ENCODE measurements around the gene NIPAL3.
A peak's percentile ranks its signal among the peaks of the same experiment; 100 is the strongest.
"Not testable (repeated sequence)": the region's sequence is repeated elsewhere in the genome, so short reads cannot be mapped to it uniquely, and the experiment has no call there.

NIPAL3 gene

DNA sequence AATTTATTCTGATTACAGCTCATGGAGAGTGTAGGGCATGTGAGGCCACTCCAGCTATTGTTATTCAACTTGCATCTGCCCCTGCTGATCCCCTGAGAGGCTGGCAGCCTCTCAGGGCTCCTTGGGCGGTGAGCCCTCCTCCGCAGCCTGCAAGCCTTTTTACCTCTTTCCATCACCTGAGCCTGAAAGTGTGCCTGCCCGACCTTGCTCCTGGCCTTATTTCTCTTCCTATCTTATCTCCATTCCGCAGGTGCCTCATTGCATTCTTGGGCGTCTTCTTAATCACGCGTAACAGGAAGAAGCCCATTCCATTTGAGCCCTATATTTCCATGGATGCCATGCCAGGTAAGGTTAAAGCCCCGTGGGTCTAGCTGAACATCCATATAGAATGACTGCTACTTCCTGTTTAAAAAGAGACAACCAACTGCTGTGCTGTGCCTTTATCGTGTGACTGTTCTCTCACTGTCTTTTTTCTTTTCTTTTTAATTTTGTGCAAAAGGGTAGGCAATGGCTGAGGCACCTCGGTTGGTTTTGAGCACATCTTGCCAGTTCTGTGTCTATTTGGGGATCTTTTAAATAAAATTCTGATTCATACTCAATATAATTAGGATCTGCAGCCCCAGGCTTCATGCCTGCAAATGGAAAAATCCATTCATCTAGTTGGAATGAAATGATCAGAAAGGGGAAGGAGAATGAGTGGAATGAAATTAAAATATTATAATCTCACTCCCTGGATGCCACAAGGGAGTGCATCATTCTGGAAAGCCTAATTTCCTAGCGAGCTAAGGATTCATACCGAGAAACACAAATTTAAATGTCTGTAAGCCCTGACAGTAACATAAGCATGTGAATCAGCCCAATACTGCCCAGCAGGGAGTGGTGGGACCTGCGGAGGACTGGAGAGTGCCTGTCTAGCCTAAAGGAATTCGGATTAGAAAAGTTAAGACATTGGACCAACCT, 48.5 kb downstream of the NIPAL3 start:
- DNase-seq = peak; percentile 83

DNA sequence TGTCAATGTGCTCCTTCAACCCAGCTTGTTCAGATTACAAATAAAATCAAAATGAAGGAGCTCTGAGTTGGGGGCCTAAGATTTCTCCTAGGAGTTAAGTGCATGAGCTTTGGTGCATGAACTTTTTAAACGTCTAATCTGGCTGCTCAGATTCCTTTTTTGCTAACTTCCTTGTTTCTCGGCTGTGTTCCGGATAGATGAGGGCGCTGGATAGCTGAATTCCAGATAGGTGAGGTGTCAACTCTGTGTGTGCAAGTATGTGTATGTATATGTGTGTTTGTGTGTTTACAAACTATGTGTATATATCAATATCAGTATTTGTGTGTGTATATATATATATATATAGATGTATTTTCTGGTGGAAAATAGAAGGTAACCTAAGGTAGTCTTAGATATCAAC, 49.5 kb downstream of the NIPAL3 start:
- no peak for DNase-seq

DNA sequence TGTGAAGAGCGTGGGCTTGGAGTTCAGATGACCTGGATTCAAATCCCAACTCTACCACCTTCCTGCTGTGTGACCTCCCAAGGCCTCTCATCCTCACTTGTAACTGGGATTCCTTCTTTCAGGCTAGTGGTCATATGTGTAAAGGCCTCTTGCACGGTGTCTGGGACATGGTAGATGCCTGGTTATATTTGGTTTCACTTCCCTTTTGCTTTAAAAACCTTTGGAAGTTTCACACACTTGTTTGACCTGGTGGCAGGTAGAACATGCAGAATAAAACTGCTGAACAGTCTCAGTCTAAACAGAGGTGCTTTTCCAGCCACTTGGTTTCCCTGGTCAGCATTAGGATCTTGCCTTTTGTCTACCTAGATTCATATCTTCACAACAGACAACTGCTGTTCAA, 50.0 kb downstream of the NIPAL3 start:
- DNase-seq = no peak

DNA sequence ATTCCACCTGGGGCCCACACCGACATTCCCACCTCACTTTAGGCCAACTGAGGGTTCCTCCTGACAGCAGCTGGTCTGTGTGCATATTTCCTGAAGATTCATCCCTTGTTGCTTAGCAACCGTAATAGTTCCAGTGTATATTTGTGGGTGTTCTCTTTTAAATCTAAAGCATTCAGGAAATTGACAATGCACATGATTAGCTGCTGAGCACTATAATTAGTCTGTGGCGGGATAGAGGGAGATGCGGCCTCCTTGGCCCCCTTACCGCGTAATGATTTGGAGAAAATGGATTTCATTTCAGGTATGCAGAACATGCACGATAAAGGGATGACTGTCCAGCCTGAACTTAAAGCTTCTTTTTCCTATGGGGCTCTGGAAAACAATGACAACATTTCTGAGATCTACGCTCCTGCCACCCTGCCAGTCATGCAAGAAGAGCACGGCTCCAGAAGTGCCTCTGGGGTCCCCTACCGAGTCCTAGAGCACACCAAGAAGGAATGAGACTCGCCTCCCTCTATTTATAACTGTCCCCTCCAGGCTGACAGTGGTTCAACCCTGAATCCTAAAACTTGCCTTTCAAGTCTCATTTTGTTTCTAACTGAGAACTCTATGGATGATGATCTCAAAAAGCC, 53.2 kb downstream of the NIPAL3 start:
- peak; percentile 13 for DNase-seq

DNA sequence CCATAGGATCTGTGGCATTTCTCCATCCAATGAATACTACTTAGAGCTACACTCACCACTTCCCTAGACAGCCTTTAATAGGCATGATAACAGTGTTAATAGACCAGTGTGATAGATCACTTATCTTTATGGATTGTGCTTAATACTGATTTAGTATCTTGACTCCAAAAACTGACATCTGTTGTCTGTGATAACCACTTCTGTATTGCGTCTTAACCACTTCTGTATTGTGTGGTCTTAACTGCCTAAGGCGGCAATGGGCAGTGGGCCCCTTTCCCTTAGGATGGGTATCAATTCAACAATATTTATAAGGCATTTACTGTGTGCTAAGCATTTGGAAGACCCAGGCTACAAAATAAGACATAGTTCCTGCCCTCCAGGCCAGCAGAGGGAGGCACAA, 55.0 kb downstream of the NIPAL3 start:
- no peak for DNase-seq

DNA sequence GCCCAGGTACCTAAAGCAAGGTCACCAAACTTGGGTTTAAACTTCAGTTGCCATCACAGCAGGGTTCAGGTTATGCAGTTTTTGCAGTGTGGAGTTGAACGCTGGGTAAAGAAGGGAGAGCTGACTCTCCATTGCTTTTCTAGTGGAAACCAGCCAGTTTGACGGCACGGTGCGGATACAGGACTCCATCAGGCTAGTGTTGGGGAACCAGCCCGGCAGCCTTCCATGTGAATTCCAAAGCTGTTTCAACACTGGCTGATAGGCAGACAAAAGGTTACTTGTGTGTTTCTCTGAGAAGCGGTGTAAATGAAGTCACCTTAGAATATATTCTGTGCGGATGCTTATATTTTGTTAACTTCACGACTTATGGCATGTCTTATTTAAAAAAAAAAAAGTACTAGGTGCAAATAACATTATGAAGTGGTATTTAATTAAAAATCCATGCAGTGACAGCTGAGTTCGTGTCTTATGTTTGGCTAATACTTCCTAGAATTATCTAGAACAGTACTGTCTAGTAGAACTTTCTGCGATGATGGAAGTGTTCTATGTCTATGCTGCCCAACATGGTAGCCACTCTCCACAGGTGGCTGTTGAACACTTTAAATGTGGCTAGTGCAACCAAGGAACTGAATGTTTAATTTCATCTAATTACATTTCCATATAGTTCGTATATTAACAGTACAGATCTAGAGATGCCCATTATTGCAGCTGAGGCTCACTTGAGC, 57.1 kb downstream of the NIPAL3 start:
- DNase-seq = no peak

DNA sequence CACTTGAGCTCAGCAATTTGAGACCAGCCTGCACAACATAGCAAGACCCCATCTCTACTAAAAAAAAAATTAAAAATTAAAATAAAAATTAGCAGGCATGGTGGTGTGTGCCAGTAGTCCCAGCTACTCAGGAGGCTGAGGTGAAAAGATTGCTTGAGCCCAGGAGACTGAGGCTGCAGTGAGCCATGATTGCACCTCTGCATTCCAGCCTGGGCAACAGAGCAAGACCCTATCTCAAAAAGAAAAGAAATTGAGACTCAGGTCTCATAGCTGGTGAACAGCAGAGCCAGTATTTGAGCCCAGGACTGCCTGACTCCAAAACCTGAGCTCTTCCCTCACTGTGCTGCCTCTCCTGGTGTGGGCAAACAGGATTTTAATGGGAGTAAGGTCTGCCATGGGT, 58.6 kb downstream of the NIPAL3 start:
- DNase-seq = no peak

DNA sequence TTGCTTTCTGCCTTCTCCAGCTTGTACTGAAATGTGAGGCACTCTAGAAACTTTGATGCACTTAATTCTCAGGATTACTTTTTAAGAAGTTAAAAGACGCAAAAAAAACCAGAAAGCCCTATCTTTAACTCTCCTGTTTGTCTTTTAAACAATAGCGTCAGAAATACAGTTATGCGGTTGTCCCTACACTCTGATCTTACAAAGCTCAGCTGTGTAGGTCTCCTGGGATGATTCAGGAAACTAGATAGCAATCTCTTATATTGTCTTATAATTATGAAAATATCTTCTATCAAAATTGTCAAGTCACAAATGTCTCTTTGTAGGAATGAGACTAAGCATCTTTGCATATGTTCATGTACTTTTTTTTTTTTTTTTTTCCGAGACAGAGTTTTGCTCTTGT, 60.1 kb downstream of the NIPAL3 start:
- DNase-seq = no peak

DNA sequence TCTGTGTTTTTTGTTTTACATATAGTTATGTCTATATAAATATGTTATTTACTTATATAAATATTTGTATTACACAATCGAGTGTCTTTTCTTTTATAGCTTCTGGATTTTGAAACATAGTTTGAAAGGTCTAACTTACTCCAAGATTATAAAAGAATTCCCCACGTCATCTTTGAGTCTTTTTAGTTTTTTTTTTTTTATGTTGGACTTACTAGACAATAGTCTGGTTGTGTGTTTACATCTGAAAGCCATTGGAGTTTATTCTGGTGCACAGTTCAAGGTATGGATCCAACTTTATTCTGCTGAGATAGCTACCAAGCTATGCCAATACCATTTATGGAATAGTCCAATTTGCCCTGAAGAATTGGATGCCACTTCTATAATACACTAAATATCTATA, 61.0 kb downstream of the NIPAL3 start:
- DNase-seq = no peak

DNA sequence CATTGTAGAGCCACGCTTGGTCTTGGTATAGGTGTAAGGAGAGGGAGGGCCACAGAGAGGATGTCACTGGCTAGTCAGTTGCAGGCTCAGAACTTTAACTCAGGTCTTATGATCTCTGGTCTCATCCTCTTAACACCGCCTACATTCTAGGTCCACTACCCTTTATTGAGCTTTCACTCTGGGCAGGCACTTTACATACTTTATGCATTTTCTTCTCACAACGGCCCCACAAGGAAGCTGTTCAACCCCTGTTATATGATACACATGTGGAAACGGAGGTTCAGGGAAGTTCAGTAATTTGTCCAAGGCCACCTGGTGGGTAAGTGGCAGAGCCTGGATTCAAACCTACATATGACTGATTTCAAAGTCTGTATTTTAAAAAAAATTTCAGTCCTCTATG, 61.7 kb downstream of the NIPAL3 start:
- DNase-seq = no peak

DNA sequence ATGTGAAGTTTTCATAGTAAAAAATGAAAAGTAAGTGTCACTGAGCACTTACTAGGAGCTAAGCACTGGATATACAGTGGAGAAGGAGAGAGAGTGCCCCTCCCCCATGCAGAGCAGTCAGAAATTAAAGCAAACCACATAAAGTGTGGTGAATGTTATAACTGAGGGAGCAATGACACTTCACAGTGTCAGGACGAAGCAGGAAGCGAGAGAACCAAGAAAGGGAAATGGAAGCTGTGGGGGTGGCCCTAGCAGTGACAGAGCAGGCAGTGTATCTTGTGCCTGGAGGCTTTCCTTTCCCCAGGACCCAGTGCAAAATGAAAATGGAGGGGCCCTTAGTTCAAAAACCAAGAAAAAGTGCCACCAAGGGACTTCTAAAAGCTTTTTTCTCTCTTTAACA, 65.5 kb downstream of the NIPAL3 start:
- DNase-seq = no peak

DNA sequence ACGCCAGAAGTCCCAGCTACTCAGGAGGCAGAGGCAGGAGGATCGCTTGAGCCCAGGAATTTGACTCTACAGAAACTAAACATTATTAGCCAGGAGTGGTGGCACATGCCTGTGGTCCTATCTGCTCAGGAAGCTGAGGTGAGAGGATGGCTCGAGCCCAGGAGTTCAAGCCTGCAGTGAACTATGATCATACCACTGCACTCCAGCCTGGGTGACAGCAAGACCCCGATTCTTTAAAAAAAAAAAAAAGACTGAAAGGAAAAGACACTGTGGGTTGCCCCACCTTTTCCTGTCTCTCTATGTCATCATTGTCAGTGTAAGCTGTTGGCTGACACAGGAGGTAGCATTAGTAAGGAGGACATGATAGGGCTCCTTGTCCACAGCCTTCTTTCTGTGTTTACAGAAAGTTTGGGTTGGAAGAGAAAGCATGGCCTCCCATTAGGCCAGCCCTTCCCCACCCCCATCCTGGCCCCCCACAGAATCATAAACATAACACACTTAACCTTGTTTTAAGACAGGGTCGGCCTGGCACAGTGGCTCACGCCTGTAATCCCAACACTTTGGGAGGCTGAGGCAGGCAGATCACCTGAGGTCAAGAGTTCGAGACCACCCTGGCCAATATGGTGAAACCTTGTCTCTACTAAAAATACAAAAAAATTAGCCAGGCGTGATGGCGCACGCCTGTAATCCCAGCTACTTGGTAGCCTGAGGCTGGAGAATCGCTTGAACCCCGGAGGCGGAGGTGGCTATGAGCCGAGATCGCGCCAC, 66.4 kb downstream of the NIPAL3 start:
- no peak for DNase-seq

DNA sequence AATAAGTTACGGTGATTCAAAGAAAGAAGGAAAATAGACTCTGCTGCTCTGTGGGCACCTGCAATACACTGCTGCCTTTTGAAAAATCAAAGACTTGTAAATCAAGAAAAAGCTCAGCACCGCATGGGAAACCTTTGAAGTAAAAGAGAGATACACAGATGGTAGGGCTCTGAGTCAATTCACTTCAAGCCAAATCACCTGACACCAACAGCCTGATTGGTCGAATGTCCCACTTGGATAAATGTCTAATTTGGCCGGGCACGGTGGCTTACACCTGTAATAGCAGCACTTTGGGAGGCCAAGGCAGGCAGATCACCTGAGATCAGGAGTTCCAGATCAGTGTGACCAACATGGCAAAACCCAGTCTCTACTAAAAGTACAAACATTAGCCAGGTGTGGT, 67.8 kb downstream of the NIPAL3 start:
- no peak for DNase-seq

DNA sequence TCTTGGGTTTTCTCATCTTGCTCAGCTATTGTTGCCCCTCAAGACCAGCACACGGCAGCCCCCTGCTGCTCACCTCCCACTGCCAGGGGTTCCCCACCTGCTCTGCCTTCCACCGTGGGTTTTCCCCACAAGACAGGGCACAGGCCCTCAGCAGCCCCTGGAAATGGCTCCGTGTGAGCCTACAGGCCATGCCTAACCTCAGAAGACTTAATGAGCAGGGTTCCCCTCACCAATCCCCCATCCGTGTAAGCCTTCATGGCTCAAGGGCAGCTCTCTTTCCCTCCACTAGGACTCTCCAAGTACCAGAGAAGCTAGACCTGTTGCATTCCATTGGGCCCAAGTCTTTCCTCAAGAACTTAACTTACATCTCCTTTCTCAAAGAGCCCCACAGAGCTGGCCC, 68.6 kb downstream of the NIPAL3 start:
- no peak for DNase-seq

DNA sequence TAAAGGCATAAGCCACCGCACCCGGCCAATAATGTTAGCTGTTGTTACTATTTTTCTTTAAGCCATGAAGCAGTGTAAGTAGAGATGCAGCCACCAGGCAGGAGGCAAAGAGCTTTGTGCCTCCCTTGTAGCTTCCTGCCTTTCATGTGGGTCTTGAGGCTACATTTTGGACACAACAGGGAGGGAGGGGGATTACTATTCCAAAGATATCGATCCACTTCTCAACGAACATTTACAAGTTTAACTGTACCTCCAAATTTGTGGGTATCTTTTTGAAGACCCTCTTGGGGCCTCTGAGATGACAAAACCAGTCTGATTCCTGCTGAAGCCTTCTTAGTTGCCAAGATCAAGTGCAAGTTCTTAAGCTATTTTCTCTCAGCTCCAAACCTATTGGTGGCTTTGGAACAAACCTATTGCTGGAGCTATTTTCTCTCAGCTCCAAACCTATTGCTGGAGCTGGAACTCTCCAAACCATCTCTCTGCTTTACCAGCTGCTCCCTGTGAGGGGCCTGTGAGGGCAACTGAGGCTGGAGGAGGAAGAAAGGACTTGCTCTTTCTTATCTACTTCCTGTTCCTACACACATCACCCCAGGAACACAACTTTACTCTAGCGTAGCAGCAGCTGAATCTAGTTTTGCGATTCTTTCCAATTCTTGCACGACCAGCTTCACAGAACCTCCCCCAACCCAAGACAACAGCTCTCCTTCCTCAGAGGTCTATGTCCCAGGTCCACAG, 70.9 kb downstream of the NIPAL3 start:
- no peak for DNase-seq

DNA sequence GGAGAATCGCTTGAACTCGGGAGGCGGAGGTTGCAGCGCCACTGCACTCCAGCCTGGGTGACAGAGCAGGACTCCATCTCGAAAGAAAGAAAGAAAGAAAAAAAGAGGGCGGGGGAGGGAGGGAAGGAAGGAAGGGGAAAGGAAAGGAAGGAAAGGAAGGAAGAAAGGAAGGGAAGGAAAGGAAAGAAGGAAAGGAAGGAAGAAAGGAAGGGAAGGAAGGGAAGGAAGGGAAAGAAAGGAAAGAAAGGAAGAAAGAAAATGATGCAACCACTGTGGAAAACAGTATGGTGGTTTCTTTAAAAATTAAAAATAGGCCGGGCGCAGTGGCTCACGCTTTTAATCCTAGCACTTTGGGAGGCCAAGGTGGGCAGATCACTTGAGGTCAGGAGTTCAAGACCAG, 71.9 kb downstream of the NIPAL3 start:
- no peak for DNase-seq

DNA sequence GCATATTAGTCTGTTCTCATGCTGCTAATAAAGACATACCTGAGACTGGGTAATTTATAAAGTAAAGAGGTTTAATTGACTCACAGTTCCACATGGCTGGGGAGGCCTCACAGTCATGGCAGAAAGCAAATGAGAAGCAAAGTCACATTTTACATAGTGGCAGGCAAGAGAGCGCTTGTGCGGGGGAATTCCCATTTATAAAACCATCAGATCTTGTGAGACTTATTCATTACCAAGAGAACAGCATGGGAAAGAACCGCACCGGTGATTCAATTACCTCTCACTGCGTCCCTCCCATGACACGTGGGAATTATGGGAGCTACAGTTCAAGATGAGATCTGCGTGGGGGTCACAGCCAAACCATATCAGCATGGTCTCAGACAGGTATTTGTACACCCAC, 72.6 kb downstream of the NIPAL3 start:
- not testable (repeated sequence) for DNase-seq

DNA sequence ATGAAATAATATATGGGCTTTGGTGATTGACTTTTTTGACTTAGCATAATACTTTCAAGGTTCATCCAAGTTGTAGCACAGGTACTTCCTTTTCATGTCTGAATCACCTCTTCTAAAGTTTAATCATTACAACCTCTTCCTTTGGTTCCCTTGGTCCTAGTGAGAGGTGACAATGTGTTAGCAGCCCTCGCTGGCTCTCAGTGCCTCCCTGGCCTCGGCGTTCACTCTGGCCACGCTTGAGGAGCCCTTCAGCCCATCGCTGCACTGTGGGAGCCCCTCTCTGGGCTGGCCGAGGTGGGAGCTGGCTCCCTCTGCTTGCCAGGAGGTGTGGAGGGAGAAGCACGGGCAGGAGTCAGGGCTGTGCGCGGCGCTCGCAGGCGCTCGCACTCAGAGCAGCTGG, 74.1 kb downstream of the NIPAL3 start:
- no peak for DNase-seq

DNA sequence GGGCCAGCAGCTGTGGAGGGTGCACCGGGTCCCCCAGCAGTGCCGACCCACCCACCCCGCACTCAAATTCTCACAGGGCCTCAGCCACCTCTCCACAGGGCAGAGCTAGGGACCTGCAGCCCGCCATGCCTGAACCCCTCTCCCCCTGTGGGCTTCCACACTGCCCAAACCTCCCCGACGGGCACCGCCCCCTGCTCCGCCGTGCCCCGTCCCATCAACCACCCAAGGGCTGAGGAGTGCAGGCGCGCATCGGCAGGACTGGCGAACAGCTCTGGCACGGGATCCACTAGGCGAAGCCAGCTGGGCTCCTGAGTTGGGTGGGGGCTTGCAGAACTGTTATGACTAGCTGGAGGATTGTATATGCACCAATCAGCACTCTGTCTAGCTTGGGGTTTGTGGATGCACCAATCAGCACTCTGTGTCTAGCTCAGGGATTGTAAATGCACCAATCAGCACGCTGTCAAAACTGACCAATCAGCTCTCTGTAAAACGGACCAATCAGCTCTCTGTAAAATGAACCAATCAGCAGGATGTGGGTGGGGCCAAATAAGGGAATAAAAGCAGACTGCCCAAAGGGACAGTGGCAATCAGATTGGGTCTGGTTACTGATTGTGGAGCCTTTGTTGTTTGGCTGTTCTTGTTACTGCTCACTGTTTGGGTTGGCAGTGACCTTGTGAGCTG, 74.6 kb downstream of the NIPAL3 start:
- DNase-seq = no peak

DNA sequence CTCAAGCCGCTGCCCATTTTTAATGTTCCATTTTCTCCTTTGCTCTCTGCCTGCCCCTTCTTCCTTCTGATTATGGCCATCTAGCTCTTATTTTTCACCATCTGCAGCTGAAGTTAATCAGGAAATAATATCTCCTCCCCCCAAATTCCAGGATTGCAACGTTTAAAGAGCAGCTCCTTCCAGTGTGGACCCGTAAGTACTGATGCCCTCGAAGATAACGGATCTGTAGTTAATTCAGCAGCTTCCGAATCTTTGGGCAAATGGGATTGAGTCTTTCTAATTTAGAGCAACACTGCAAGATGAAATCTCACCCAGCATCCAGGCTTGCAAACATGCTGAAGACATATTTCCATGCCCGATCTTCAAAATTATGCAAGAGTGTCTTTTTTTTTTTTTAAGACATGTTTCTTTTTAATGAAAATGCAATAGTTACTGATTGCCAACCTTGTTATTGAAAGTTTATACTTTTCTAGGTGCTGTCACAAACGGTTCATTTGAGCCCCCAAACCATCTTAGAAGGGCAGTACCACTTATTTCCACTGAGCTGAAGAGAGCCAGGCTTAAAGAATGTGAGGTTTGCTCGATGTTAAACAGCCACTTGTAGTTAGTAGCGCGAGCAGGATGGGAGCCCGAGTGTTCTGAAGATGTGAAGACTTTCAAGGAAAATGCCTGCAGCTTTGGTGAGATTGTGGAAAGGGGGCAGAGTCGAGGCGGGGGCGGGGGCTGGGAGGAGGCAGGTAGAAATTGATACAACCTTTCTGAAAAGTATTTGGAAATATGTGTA, 76.2 kb downstream of the NIPAL3 start:
- no peak for DNase-seq

DNA sequence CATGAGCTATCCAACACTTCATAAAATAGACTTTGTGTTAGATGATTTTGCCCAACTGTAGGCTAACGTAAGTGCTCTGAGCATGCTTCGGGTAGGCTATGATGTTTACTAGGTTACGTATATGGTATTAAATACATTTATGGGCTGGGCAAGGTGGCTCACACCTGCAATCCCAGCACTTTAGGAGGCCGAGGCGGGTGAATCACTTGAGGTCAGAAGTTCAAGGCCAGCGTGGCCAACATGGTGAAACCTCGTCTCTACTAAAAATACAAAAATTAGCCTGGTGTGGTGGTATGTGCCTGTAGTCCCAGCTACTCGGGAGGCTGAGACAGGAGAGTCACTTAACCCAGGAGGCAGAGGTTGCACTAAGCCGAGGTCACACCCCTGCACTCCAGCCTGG, 77.3 kb downstream of the NIPAL3 start:
- not testable (repeated sequence) for DNase-seq
